ENCODE measurements around the gene VPS13D. TPM values are rescaled to one million over a fixed set of nuclear protein-coding genes. Genes with fewer than 3 reads are reported as not detected.

Gene VPS13D
- total RNA-seq, 1 experiment from 2014 or later: 29.0 TPM

GRCh38 chr1:12513181-12513580 lies 283.4 kb downstream of the VPS13D start (continued):
- TF ChIP-seq EMX1 (CRISPR knock-in tag; IDR thresholded peaks at IDR 0.05) (no peak), ZBTB21 (CRISPR knock-in tag; IDR thresholded peaks at IDR 0.05; ENCODE audit: borderline replicate concordance) (no peak), ELF4 (CRISPR knock-in tag; IDR thresholded peaks at IDR 0.05; ENCODE audit: low read depth) (no peak), TEAD4 (CRISPR knock-in tag; IDR thresholded peaks at IDR 0.05) (no peak)

- CTCF ChIA-PET: no interaction called here
- ATAC-seq (no peak), DNase-seq (ENCODE audit: low spot score) (no peak)
- Mint-ChIP-seq H3K27ac (no peak overlapping the region), H3K36me3 (no peaks in the 10 kb centered on the region), H3K27me3 (ENCODE audit: low read depth) (0 out of 2 replicates have a peak, but pooled peaks cover 4% of the 10 kb centered on the region), H3K9me3 (no peaks in the 10 kb centered on the region), H3K4me1 (peaks cover 23% of the 10 kb centered on the region), H3K4me3 (no peak overlapping the region)
- no peak for TF ChIP-seq PRRX2 (CRISPR knock-in tag; IDR thresholded peaks at IDR 0.05)
- no peak for TF ChIP-seq ARID4B (CRISPR knock-in tag; IDR thresholded peaks at IDR 0.05; ENCODE audit: borderline replicate concordance)
- no peak for TF ChIP-seq FOXP4 (CRISPR knock-in tag; IDR thresholded peaks at IDR 0.05)
- no peak for TF ChIP-seq JAZF1 (CRISPR knock-in tag; IDR thresholded peaks at IDR 0.05)
- no peak for TF ChIP-seq NFYB (CRISPR knock-in tag; conservative IDR thresholded peaks at IDR 0.05; ENCODE audit: low read depth)
- no peak for TF ChIP-seq ZNF532 (CRISPR knock-in tag; IDR thresholded peaks at IDR 0.05; ENCODE audit: borderline replicate concordance)
- TF ChIP-seq AFF4 (CRISPR knock-in tag; IDR thresholded peaks at IDR 0.05; ENCODE audit: borderline replicate concordance): no peak
- TF ChIP-seq TEAD4 (CRISPR knock-in tag; IDR thresholded peaks at IDR 0.05): no peak
- no peak for TF ChIP-seq ZNF425 (CRISPR knock-in tag; conservative IDR thresholded peaks at IDR 0.05)
- TF ChIP-seq ETV6 (CRISPR knock-in tag; IDR thresholded peaks at IDR 0.05): no peak
- TF ChIP-seq ZNF671 (CRISPR knock-in tag; IDR thresholded peaks at IDR 0.05): no peak
- no peak for TF ChIP-seq IRF2 (CRISPR knock-in tag; IDR thresholded peaks at IDR 0.05; ENCODE audit: borderline replicate concordance, low read depth)
- TF ChIP-seq E2F4 (CRISPR knock-in tag; IDR thresholded peaks at IDR 0.05; ENCODE audit: borderline replicate concordance, low read depth): no peak
- no peak for TF ChIP-seq ZNF396 (CRISPR knock-in tag; IDR thresholded peaks at IDR 0.05; ENCODE audit: borderline replicate concordance)
- no peak for TF ChIP-seq SMAD4 (CRISPR knock-in tag; IDR thresholded peaks at IDR 0.05)
- POLR2A ChIA-PET: interaction anchor here (0.6 kb wide), 1 partner anchor 61 kb away, joined by 3 read pairs; no protein-coding TSS in a partner anchor
Measured at GRCh38 chr1:12514590-12514989, 284.8 kb downstream of the VPS13D start.

Measured in WTC11 (cell line).